NCI-H1436 treated with DMSO at 0.1 percent for 48 hours (cell line): ENCODE results near the gene RNF13.
A peak's percentile ranks its signal among the peaks of the same experiment; 100 is the strongest.

Source experiments
- DNase-seq: peaks from one replicate; lab custom pipeline; 2025; lab: John Stamatoyannopoulos, UW

Gene RNF13

DNA sequence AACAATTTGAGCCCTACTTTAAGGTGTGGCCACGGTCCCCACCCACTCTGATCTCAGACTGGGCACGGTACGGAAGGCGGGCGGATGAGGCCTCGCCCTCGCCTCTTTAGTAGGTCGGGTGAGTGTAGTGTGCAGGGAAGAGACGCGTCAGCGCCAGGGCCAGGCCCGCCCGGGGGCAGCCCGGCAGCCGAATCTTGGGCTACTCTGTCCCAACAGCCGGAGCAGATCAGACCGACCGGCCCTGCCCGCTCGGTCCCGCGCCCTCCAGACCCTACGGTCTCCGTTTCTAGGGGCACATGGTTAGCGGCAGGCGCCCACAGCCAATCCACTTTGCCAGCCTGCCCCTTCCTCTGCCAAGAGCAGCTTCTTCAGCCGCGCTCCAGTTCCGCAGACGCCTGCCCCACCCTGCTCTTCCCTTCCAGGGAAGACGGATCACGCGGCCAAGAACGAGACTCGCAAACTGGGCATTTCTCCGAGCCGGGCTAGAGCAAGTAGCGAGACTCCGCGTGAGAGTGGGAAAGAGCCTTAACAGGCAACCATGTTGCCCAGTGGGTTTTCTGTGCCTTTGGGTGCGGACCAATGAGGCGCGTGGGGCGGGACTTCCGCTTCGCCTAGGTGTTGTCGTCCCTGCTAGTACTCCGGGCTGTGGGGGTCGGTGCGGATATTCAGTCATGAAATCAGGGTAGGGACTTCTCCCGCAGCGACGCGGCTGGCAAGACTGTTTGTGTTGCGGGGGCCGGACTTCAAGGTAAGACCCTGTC, at the start of gene RNF13:
Gene RNF13 (plus strand): TSS at position 610 of the 761 bp plus-strand sequence. CDS start 32,812 bp downstream, outside the sequence.
- DNase-seq, result peak; percentile 80

- DNase-seq, result no peak
These were observed 49.3 kb upstream of the RNF13 start for GRCh38 chr3:149763565-149764195.

GRCh38 chr3:149764302-149764701, 48.7 kb upstream of the RNF13 start:
- no peak for DNase-seq

GRCh38 chr3:149765762-149766334, 47.2 kb upstream of the RNF13 start:
- DNase-seq, result no peak

DNA sequence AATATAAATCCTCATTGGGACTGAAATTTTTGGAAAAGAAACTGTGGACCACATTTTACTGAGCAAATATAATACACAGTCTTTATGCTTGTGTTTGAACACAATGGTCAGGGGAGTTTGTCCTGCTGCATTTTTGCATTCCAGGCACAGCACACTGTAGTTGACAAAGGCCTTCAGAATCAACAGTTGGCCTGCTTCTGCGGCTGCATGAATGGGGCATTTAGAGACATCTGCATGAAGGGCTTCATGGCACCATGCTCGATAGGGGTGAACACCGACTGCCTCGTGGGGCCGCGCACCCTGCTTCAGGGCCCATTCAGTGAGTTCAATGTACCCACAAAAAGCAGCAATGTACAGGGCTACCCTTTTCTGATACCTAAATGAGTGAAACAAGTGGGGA, 45.3 kb upstream of the RNF13 start:
- no peak for DNase-seq

GRCh38 chr3:149768704-149769103, 44.3 kb upstream of the RNF13 start:
- DNase-seq, result no peak

DNA sequence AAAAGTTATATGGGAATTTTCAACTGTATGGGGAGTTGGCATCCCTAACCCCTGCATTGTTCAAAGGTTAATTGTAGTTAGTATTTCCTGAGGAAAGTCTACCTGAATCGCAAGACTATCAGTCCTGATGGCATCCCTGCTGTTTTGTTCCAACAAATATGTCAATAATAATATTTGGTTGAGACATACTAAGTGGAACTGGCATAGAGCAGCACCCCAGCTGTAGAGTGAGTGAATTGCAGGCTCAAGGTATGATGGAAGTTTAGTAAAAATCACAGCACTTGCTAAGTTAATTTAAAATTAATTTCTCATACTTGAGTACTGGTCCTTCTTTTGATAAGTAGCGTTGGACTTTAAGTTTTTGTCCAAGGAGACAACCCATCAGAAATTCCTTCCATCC, 42.8 kb upstream of the RNF13 start:
- no peak for DNase-seq

GRCh38 chr3:149771652-149772271, 41.3 kb upstream of the RNF13 start:
- peak; percentile 14 for DNase-seq

DNA sequence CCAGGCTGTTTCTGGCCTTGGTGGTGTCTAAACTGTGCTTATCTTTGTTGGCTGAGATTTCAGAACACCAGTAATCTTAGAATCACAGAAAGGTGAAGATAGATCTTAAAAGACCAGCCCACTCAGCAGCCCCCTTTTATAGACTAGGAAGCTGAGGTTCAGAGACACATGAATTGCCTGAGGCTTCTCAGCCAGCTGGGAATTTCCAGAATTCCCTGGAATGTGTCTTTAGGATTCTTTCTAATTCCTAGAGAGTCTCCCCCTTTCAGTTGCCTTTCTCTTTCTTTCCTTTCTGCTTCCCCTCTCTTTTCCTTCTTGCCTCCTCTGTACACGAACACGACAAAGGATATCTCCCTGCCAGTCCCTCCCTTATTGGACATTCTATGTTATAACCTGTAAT, 40.2 kb upstream of the RNF13 start:
- no peak for DNase-seq

DNA sequence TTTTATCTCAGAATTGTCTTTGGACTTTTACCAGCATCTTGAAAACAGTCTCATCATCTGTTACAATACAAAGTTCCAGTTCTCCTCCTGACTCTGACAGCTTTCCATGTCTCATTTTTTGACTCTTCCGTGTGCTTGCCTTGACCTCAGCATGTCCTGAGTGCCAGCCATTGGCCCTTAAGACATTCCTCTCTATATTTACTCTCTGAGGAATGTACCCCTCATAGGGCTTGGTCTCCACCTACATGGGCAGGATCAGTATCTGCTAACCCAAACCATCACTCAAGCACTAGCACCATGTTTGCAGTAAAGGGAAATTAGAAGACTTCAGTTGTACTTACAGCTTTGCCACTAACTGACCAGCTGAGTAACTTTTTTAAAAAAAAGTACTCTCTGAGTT, 36.8 kb upstream of the RNF13 start:
- DNase-seq, result no peak

DNA sequence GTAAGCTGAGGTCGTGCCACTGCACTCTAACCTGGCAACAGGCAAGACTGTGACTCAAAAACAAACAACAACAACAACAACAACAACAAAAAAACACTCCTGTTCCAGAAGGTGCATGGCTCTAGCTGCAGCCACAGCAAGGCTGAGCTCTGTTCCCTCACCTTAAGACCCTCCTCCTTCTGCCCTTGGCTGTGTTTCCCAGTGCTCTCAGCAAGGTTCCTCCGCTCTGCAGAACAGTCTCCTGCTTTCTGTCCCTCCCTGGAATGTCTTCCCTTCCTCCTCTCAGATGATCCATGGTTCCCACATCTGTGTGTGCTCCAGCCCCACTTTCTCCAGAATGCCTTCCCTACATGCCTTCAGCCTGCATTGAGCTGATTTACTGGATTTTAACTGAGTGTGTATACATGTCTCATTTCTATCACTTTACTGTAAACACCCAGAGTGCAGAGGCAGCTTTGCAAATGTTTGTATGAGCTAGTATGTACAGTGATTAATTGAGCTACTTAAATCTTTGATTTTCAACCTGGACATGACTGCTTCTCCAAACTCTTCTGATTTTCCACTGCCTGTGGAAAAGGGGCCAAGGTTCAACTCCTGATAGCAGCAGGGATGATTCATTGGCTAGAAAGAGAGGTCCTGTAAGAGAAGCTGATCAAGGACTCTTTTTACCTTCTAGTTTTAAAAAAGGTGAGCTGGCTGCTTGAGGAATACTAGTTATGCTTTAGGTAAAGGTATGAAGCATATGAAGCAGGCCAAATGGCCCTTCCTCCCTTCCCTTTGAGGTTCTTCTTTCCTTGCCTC, 35.4 kb upstream of the RNF13 start:
- no peak for DNase-seq

DNA sequence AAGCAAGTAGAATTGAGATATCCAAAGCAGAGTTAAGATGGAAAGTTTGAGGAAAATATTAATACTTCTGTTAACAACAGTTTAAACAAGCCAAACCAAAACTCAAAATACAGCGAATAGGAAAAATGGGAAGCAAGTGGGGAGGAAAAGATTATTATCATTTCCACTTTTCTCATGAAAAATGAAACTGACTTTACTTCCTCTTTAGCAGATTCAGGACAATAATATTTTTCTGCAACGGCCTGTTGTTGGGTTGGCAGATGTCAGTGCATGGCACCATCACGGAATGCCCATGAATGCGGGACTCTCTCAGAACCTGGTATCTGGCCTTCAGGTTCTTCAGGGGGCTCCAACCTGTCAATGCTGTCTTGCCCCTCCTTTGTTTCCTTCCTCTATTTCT, 31.8 kb upstream of the RNF13 start:
- no peak for DNase-seq

DNA sequence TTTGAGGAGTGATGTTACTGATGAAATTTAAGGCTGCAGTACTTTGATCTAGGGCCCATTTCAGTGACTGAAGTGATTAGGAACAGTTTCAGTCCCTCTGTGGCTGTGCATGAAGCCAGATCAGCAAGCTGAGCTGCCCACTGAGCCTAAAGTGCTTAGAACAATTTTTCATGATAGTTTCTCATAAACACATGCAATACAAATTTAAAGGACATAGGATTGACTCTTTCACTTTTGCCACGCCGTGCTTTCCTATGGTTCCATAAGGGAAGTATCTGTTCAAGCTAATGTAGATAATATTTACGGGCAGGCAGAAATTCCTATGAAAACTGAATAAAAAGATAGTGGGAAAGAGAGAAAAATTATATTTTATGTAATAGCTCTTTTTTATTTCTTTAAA, 31.3 kb upstream of the RNF13 start:
- DNase-seq, result no peak

- no peak for DNase-seq
These were observed 29.4 kb upstream of the RNF13 start for GRCh38 chr3:149783576-149783975.

- DNase-seq, result no peak
These were observed 28.8 kb upstream of the RNF13 start for GRCh38 chr3:149784064-149784704.

- no peak for DNase-seq
These were observed 22.7 kb upstream of the RNF13 start for GRCh38 chr3:149790268-149790667.

- no peak for DNase-seq
These were observed 22.3 kb upstream of the RNF13 start for GRCh38 chr3:149790698-149791097.

DNA sequence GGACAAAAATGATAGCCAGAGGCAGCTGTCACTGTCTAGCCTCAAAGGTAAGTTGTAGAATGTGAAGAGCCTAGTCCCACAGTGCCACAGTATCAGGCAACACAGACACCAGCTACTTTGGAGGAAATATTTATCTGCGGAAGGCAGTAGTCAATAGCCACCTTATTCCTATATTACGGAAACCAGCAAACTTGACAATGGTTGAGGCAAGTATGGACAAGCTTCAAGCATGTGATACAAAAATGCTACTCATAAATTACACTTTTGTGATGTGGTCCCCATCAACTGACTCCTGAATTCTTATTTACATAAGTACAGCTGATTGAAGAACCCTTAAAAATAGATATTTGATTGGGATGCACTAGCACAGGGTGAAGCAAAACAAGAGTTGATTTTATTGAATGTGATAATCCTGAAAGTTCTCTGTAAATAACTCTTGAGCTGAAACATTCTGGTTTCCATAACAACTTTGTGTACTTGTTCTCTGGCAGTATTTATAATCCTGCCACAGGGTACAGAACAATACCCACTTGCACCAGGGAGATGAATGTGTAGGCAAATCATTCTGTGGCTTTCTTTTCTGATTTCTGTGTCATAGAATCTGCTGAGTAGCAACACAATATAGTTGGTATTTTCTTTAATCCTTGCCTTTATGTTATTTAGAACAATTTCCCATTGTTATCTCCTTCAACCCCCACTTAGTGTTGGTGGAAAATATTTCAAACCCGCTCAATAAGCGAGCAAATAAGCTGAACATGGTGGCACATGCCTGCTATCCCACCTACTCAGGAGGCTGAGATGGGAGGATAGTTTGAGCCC, 20.4 kb upstream of the RNF13 start, which contains the start of gene ANKUB1:
Gene ANKUB1 (minus strand): TSS at position 103 of the 819 bp plus-strand sequence. CDS start 188 bp downstream, outside the sequence.
- peak; percentile 18 for DNase-seq

GRCh38 chr3:149796026-149796425, 17.0 kb upstream of the RNF13 start:
- DNase-seq, result no peak

- DNase-seq, result no peak
These were observed 12.3 kb upstream of the RNF13 start for GRCh38 chr3:149800693-149801092.

- DNase-seq, result no peak
These were observed 11.8 kb upstream of the RNF13 start for GRCh38 chr3:149801195-149801594.
